ENCODE measurements around the gene NDUFAF4. TPM values are rescaled to one million over a fixed set of nuclear protein-coding genes. Genes with fewer than 3 reads are reported as not detected.
A peak's percentile ranks its signal among the peaks of the same experiment; 100 is the strongest.

Gene NDUFAF4
- total RNA-seq: 100 to 1,000 TPM in 1 of 2 donors, 10 to 100 TPM in 1; 75.2 to 101 TPM
- long read RNA-seq, transcript NDUFAF4-201 (3 exons, 2,399 nt): major isoform, 42 of 48 reads
- long read RNA-seq, partial matches to known transcripts: 0 of 48 reads
- long read RNA-seq, other reads (novel, unspliced or antisense): 6 of 48 reads

GRCh38 chr6:96897396-96898240 lies at the start of gene NDUFAF4:
NDUFAF4 (minus strand) TSS chr6:96897891; CDS start chr6:96897801, 90 bp downstream.
- intact Hi-C loops (cut with DNase I): loop anchor here in 1 of 2 donors (2.0 to 10.0 kb wide), 4 partner anchors 161 to 497 kb away; partner anchors contain the start of gene UFL1
- DNase-seq (peak; percentile 98), ATAC-seq (peak; percentile 99)

GRCh38 chr6:96947055-96947454 lies 49.4 kb upstream of the NDUFAF4 start:
- no peak for DNase-seq
- no peak for ATAC-seq
- intact Hi-C loops (cut with DNase I): no loop called here

DNA sequence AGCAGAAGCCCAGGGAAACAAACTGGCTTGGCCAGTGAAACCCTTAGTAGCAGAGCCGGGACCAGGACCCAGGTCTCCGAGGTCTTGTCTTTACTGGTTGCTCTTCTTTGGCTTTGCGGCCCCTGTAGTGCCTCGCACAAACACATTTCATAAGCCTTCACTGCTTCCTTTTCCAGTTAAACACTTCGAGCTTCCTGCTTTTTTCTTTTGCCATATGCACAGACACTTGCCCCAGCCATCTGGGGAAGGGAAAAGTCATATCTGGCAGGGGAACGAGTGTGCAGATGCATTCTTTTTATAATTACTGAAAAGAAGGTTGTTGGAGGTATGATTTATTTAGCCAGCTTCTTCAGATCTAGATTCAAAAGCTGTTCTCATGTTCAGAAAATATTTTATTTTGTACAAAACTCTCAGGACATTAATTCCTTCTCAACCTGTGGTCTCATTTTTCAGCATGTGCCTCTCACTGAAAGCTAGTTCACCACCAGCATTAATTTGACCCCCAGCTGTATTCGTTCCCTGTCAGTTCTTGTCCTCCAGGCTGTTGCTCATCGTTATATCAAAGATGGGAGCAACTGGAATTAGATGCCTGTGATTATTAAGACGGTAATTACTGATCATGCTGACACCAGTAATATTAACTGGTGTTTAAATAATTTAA lies 46.0 kb upstream of the NDUFAF4 start:
- ATAC-seq (no peak), DNase-seq (no peak)
- intact Hi-C loops (cut with DNase I): no loop called here

- ATAC-seq (no peak), DNase-seq (no peak)
- intact Hi-C loops (cut with DNase I): no loop called here
These were observed 45.0 kb upstream of the NDUFAF4 start for GRCh38 chr6:96942676-96943075.

DNA sequence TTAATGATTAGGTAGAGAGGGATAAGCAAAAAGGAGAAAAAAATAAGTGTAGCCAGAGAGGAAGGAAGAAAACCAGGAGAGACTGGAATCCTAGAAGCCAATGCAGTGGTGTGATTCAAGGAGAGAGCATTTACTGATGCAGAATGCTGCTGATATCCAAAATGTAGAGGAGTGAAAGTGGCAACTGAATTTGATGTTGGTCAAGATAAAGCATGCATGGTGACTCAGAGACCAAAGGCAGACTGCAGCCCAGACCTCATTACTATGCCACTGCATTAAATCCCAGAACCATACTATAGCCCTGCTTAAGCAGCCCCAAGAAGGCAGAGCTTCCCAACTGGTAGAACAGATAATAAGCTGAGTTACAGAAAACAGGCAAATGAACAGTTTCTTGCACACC lies 42.6 kb upstream of the NDUFAF4 start:
- DNase-seq: no peak
- intact Hi-C loops (cut with DNase I): no loop called here
- ATAC-seq: no peak

GRCh38 chr6:96939007-96939805 lies 41.5 kb upstream of the NDUFAF4 start:
- intact Hi-C loops (cut with DNase I): no loop called here
- ATAC-seq (peak; percentile 82 to 95), DNase-seq (no peak)

DNA sequence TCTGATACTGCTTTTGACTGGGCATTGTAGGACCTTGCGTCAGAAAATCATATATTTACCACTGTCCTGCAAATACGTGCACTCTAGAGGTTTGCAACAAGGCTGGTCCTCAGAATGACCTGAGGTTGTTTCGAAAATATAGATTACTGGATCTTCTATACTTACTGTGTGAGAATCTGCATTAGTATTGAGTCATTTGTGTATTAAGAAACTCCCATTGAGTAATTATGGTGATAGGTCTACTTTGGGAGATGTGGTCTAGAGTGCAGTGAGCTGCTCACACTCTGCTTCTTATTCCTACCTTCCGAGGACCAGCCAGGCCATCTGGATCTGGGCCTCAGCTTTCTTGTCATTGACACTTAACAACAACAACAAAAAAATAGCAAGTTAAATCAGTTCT lies 36.4 kb upstream of the NDUFAF4 start:
- ATAC-seq (no peak), DNase-seq (no peak)
- intact Hi-C loops (cut with DNase I): no loop called here

- DNase-seq (no peak), ATAC-seq (no peak)
- intact Hi-C loops (cut with DNase I): no loop called here
These were observed 33.5 kb upstream of the NDUFAF4 start for GRCh38 chr6:96931198-96931597.

DNA sequence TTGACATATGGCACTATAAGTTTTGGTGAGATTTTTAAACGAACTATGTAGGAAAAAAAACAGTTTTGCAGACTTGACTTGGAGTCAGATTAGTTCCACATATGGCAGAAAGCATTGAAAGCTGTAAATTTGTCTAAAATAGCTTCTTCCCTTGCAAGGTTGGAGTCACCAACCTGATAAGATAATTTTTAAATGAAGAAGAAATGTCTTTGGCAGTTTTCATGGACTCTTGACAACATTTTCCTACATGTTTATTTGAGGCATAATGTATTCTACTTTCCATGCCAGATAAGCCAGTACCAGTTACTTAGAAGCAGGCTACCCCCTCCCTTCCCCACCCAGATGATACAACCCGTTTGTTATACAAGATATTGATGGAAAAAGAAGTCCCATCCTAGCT lies 32.0 kb upstream of the NDUFAF4 start:
- DNase-seq: no peak
- intact Hi-C loops (cut with DNase I): no loop called here

GRCh38 chr6:96927660-96928059 lies 30.0 kb upstream of the NDUFAF4 start:
- DNase-seq (no peak), ATAC-seq (no peak)
- intact Hi-C loops (cut with DNase I): no loop called here

More for the DNA sequence above, 32.0 kb upstream of the NDUFAF4 start:
- no peak for ATAC-seq

DNA sequence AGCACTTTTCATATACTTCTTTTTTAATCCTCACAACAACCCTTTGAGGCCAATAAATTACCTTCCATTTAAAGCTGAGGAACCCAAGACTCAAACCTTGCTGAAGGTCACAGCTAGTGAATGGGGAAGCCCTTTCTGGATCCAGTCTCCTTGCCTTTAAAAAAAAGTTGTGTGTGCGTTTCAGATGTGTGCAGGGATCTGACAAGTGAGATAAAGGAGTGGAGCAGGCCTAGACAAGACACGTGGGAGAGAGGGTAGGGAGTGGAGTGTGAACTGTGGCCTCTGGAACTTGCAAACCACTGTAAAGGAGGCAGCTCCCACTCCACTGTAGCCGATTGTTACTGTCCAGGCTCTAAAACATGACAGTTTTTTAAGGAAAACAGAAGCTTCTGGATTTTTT lies 28.7 kb upstream of the NDUFAF4 start:
- intact Hi-C loops (cut with DNase I): no loop called here
- ATAC-seq: no peak
- DNase-seq: no peak

- ATAC-seq: no peak
- intact Hi-C loops (cut with DNase I): no loop called here
These were observed 27.6 kb upstream of the NDUFAF4 start for GRCh38 chr6:96925290-96925687.

DNA sequence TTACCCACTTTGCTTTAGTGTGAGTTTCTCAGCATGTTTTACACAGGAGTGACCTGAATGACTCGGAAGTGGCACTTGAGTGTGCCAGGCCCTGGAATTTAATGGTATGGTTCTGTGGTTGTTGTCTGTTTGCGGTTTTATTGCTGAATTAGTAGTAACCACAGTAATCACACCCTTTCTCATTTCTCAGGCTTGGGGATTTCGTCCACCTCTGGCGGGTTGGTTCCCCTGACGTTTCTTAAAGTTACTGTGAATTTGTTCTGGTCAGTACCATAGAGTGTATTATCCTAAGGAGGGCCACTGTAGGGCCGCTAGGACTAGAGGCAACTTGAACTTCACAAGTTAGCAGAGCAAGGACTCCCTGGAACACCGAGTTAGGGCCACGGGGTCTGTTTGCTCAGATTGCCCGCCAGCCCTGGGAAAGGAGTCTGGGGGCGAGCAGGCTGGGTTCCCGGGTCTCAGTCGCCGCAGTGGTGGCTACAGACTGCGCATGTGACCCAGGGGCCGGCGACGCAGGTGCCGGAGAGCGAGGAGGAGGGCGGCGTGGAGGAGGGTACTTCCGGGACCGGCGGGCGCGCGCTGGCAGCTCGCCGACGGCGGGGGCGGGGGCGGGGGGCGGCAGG lies 26.3 kb upstream of the NDUFAF4 start:
- DNase-seq: no peak
- ATAC-seq: peak; percentile 32 to 36
- intact Hi-C loops (cut with DNase I): no loop called here

More at GRCh38 chr6:96925290-96925687, 27.6 kb upstream of the NDUFAF4 start:
- no peak for DNase-seq

- ATAC-seq: no peak
- DNase-seq: no peak
- intact Hi-C loops (cut with DNase I): no loop called here
These were observed 25.7 kb upstream of the NDUFAF4 start for GRCh38 chr6:96923400-96923799.

- ATAC-seq (no peak), DNase-seq (no peak)
- intact Hi-C loops (cut with DNase I): no loop called here
These were observed 19.4 kb upstream of the NDUFAF4 start for GRCh38 chr6:96917098-96917497.

GRCh38 chr6:96913621-96914020 lies 15.9 kb upstream of the NDUFAF4 start:
- ATAC-seq: no peak
- intact Hi-C loops (cut with DNase I): no loop called here
- no peak for DNase-seq

- intact Hi-C loops (cut with DNase I): no loop called here
- DNase-seq (no peak), ATAC-seq (no peak)
These were observed 14.1 kb upstream of the NDUFAF4 start for GRCh38 chr6:96911751-96912150.

DNA sequence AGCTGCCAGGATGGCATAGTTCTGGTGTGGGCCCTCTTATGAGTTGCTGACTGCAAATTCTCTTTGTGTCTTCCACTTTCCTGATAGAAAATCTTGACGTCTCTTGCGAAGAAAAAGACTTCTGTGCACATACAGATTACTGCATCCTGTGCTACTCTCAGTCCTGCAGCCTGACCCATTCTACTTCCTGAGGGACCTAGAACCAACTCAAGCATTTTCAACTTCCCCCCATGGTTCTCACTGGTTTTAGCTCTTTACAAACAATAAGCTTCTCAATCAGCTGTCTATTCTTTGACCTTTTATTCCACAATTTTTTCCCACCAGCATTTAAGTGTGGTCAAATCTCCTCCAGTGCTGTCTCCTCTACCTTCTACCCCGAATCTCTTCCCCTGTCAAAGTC lies 13.5 kb upstream of the NDUFAF4 start:
- ATAC-seq: no peak
- intact Hi-C loops (cut with DNase I): no loop called here
- DNase-seq: no peak

- no peak for DNase-seq
- intact Hi-C loops (cut with DNase I): no loop called here
- ATAC-seq: no peak
These were observed 12.1 kb upstream of the NDUFAF4 start for GRCh38 chr6:96909811-96910210.

Measured in left cardiac atrium (tissue), 4 donors.